GM12878 (cell line): ENCODE data around the gene PAX6. TPM values are rescaled to one million over a fixed set of nuclear protein-coding genes. Genes with fewer than 3 reads are reported as not detected.

Experiments used
- ATAC-seq: fragments of 200-7000 bp; cut with Tn5 transposase; 3 replicates; pipeline ENCODE4 v1.9.1; 2020; ENCODE audit warnings: mild to moderate bottlenecking, moderate library complexity
- BruUV-seq: library from RNA; stranded (reverse); fragments of 400-500 nt; replicated peaks from 2 replicates; lab custom pipeline; 2021; lab: Mats Ljungman, UMichigan
- CTCF ChIA-PET: fragments of 300-600 bp; sonication (Branson Sonifier 250); formaldehyde crosslinking; extraction: SDS; loops from one replicate; lab custom pipeline; 2021; ENCODE audit warnings: inconsistent platforms; lab: Yijun Ruan, JAX
- POLR2A ChIA-PET: fragments of 350-600 bp; formaldehyde crosslinking; extraction: SDS; loops from one replicate; lab custom pipeline; 2021; ENCODE audit warnings: inconsistent platforms; lab: Charles Lee
- RAD21 ChIA-PET: fragments of 300-600 bp; sonication (Branson Sonifier 250); formaldehyde crosslinking; loops from one replicate; lab custom pipeline; 2023; ENCODE audit warnings: antibody characterized with exemption; ENCODE audit not compliant: unreplicated experiment; lab: Charles Lee
- SMC1A ChIA-PET: fragments of 300-600 bp; sonication (Branson Sonifier 250); formaldehyde crosslinking; loops from one replicate; lab custom pipeline; 2023; ENCODE audit not compliant: unreplicated experiment, uncharacterized antibody; lab: Charles Lee
- DNase-seq: peaks from one replicate; pipeline ENCODE4 v3.0.0-alpha.2; 2011; ENCODE audit warnings: low read depth, low spot score
- FAIRE-seq: peaks from 3 replicates; lab custom pipeline; 2011; peaks lifted over from hg19 to GRCh38; lab: Jason Lieb, UNC
- H2AFZ ChIP-seq: 2 replicates; pipeline ENCODE4 v1.6.0; 2011; ENCODE audit warnings: low read depth, low read length, control low read depth; ENCODE audit not compliant: control insufficient read depth
- H3K27ac ChIP-seq: 2 replicates; pipeline ENCODE4 v1.5.1; 2011; ENCODE audit warnings: control low read depth; ENCODE audit not compliant: control insufficient read depth, insufficient read depth
- H3K27me3 ChIP-seq, 2 experiments: replicated peaks in 1 of 2; 2 replicates each; pipeline versions ENCODE4 v1.6.0 to v1.6.1; 2011; ENCODE audit warnings: low read length in 1 of 2; ENCODE audit not compliant: control insufficient read depth in 2 of 2, insufficient read depth in 2 of 2
- H3K36me3 ChIP-seq, 2 experiments: 2 replicates each; pipeline ENCODE4 v1.5.1; 2011; ENCODE audit warnings: low read length in 1 of 2; ENCODE audit not compliant: control insufficient read depth in 2 of 2, insufficient read depth in 2 of 2
- H3K4me1 ChIP-seq: 2 replicates; pipeline ENCODE4 v1.6.1; 2011; ENCODE audit warnings: mild to moderate bottlenecking, low read length, moderate library complexity, mixed read lengths; ENCODE audit not compliant: control insufficient read depth, insufficient read depth
- H3K4me2 ChIP-seq: 2 replicates; pipeline ENCODE4 v1.6.0; 2011; ENCODE audit warnings: control low read depth; ENCODE audit not compliant: control insufficient read depth, insufficient read depth
- H3K4me3 ChIP-seq: fragments of 200-600 bp; sonication (generic); 2 replicates; pipeline ENCODE4 v1.5.1; 2016
- H3K79me2 ChIP-seq: 2 replicates; pipeline ENCODE4 v1.6.0; 2011; ENCODE audit warnings: low read length; ENCODE audit not compliant: control insufficient read depth, insufficient read depth
- H3K9ac ChIP-seq: 2 replicates; pipeline ENCODE4 v1.8.0; 2011; ENCODE audit warnings: low read length, control low read depth, mixed read lengths; ENCODE audit not compliant: control insufficient read depth, insufficient read depth
- H3K9me3 ChIP-seq: replicated peaks from 3 replicates; pipeline ENCODE4 v1.5.1; 2011; ENCODE audit warnings: mild to moderate bottlenecking, low read length; ENCODE audit not compliant: control insufficient read depth, insufficient read depth
- H4K20me1 ChIP-seq: 2 replicates; pipeline ENCODE4 v1.6.0; 2011; ENCODE audit not compliant: control insufficient read depth, insufficient read depth
- BMI1 ChIP-seq: fragments of 450-650 bp; IDR thresholded peaks from 2 replicates; pipeline ENCODE4 v1.6.1; 2016; ENCODE audit warnings: mild to moderate bottlenecking, moderate library complexity, borderline replicate concordance
- E2F4 ChIP-seq: IDR thresholded peaks from 2 replicates; pipeline ENCODE4 v1.6.1; 2012; ENCODE audit warnings: low read depth, low read length, improper control_type of control experiment
- EP300 ChIP-seq, 2 experiments: fragments of 150-350 bp in 1 of 2; IDR thresholded peaks; 2 replicates each; pipeline ENCODE4 v1.6.1; 2011 to 2012; ENCODE audit warnings: low read depth in 2 of 2, low read length in 2 of 2, borderline replicate concordance in 1 of 2, improper control_type of control experiment in 1 of 2, inconsistent platforms in 1 of 2; ENCODE audit not compliant: control insufficient read depth in 1 of 2
- FOS ChIP-seq: IDR thresholded peaks from 3 replicates; pipeline ENCODE4 v1.6.1; 2011; ENCODE audit warnings: borderline replicate concordance; ENCODE audit not compliant: insufficient read length; ENCODE audit errors: extremely low read depth
- HCFC1 ChIP-seq: fragments of 150-350 bp; IDR thresholded peaks from 2 replicates; pipeline ENCODE4 v1.6.1; 2014; ENCODE audit warnings: low read length
- IKZF2 ChIP-seq, 2 experiments: fragments of 450-650 bp; IDR thresholded peaks; 2 replicates each; pipeline ENCODE4 v1.6.1; 2017; ENCODE audit warnings: mild to moderate bottlenecking in 2 of 2, moderate library complexity in 2 of 2
- MEF2A ChIP-seq: IDR thresholded peaks from 2 replicates; pipeline ENCODE4 v1.6.1; 2011; ENCODE audit warnings: low read depth, mild to moderate bottlenecking, low read length, moderate library complexity; ENCODE audit not compliant: insufficient read depth
- MYB ChIP-seq: fragments of 150-350 bp; IDR thresholded peaks from 2 replicates; pipeline ENCODE4 v1.6.1; 2014; ENCODE audit warnings: mild to moderate bottlenecking, low read depth, low read length, borderline replicate concordance
- NFYA ChIP-seq: IDR thresholded peaks from 2 replicates; pipeline ENCODE4 v1.6.1; 2011; ENCODE audit warnings: low read depth, mild to moderate bottlenecking, low read length, improper control_type of control experiment, borderline replicate concordance
- PAX8 ChIP-seq: fragments of 450-650 bp; IDR thresholded peaks from 2 replicates; pipeline ENCODE4 v1.6.1; 2017; ENCODE audit warnings: mild to moderate bottlenecking, moderate library complexity
- RB1 ChIP-seq: fragments of 450-650 bp; formaldehyde crosslinking; IDR thresholded peaks from 2 replicates; pipeline ENCODE4 v1.6.1; 2017; ENCODE audit warnings: mild to moderate bottlenecking, borderline replicate concordance
- RBBP5 ChIP-seq: fragments of 200-600 bp; sonication (generic); conservative IDR thresholded peaks from 2 replicates; pipeline ENCODE4 v1.6.1; 2016
- SIN3A ChIP-seq: IDR thresholded peaks from 2 replicates; pipeline ENCODE4 v1.6.1; 2012; ENCODE audit warnings: low read depth, low read length, improper control_type of control experiment
- SPI1 ChIP-seq: IDR thresholded peaks from 2 replicates; pipeline ENCODE4 v1.6.1; 2011; ENCODE audit warnings: low read depth, mild to moderate bottlenecking, low read length, moderate library complexity, borderline replicate concordance; ENCODE audit not compliant: insufficient read depth
- STAT3 ChIP-seq: IDR thresholded peaks from 2 replicates; pipeline ENCODE4 v1.6.1; 2011; ENCODE audit warnings: low read depth, low read length, improper control_type of control experiment
- SUPT20H ChIP-seq: IDR thresholded peaks from 2 replicates; pipeline ENCODE4 v1.6.1; 2011; ENCODE audit warnings: low read depth, mild to moderate bottlenecking, low read length, moderate library complexity, borderline replicate concordance; ENCODE audit not compliant: control insufficient read depth
- YBX1 ChIP-seq: fragments of 450-650 bp; IDR thresholded peaks from 2 replicates; pipeline ENCODE4 v1.6.1; 2016; ENCODE audit warnings: antibody characterized with exemption
- WGBS: methylation state at CpG from one replicate; pipeline ENCODE4 v1.1.6; 2016; ENCODE audit warnings: low lambda C conversion rate; ENCODE audit not compliant: insufficient replicate concordance, insufficient coverage; ENCODE audit errors: missing lambda C conversion rate; 5-methylcytosine and 5-hydroxymethylcytosine counted together
- in situ Hi-C: fragments of 300-500 bp; cut with MboI; formaldehyde crosslinking; loops from 9 replicates; pipeline ENCODE4 v1.14.3; 2018; ENCODE audit warnings: mixed read lengths
- intact Hi-C: fragments of 100-400 bp; cut with micrococcal nuclease; formaldehyde crosslinking; loops from one replicate; pipeline ENCODE4 v1.14.2; 2022; ENCODE audit not compliant: unreplicated experiment
- polyA plus RNA-seq, 11 experiments: library from polyadenylated mRNA; depleted of rRNA in 4 of 11; unstranded in 6 of 11; stranded (reverse) in 5 of 11; fragments of >200 nt; fragmentation: Nextera tagmentation in 4 of 11; fragmentation: Illumina TruSeq in 1 of 11; extraction: Ambion mirVana in 4 of 11; extraction: Trizol in 1 of 11; gene quantifications; 1 replicate in 1 of 11; 2 replicates in 10 of 11; pipeline versions ENCODE4 v1.2.1 to v1.2.3, GENCODE V29; 2011 to 2016; ENCODE audit warnings: inconsistent platforms in 2 of 11, missing spikeins in 2 of 11, low read depth in 1 of 11
- total RNA-seq, 4 experiments: library from RNA; depleted of rRNA in 3 of 4; stranded (reverse); fragments of >200 nt in 3 of 4; fragmentation: Illumina TruSeq in 1 of 4; extraction: Trizol in 1 of 4; gene quantifications; 2 replicates each; pipeline versions ENCODE4 v1.2.1 to v1.2.3, GENCODE V29; 2013 to 2021
- TF ChIP-seq, protein P1 (sequence below): IDR thresholded peaks from 2 replicates; pipeline ENCODE4 v1.6.1; 2012; ENCODE audit warnings: low read depth, low read length, improper control_type of control experiment
- TF ChIP-seq, protein P2 (sequence below): fragments of 450-650 bp; formaldehyde crosslinking; IDR thresholded peaks from 2 replicates; pipeline ENCODE4 v1.4.0; 2020; ENCODE audit warnings: mild to moderate bottlenecking, moderate library complexity

Gene PAX6
- total and polyA plus RNA-seq, 10 of the 15 experiments (the other 5 are each of a cell fraction or from before 2014, with no cell fraction given) = 0.06 to 0.26 (median 0.10) TPM; not detected in 3

DNA sequence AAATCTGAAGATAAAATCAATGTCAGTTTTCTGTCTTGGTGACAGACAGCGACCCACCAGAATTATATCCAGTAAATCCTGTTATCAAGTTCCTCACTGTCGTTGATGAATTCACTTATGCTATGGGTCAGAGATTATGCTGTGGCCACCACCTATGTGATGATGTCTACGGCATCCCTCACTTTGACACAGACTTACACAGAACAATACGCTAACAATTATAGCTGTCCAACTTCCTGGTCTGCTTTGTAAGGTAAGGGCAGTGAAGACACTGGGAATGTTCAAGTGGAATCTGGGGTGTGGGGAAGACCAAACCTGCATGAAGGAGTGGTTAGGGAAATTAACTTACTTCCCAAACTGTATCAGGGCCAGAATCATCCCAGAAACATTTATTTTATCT is 19.3 kb upstream of the PAX6 start:
- DNase-seq (no peak), ATAC-seq (no peak), FAIRE-seq (no peak)
- Histone ChIP-seq H2AFZ (no peak overlapping the region), H3K36me3 (no peaks in the 10 kb centered on the region), H3K27ac (no peak overlapping the region), H3K27me3 (peaks cover 6 to 8% of the 10 kb centered on the region in 2 experiments), H4K20me1 (no peaks in the 10 kb centered on the region), H3K4me1 (no peaks in the 10 kb centered on the region), H3K4me2 (no peak overlapping the region), H3K79me2 (no peaks in the 10 kb centered on the region), H3K9ac (no peak overlapping the region), H3K9me3 (no peaks in the 10 kb centered on the region), H3K4me3 (no peak overlapping the region)
- TF ChIP-seq SPI1 (no peak), IKZF2 (IDR thresholded peaks at IDR 0.05) (no peak), BMI1 (no peak), YBX1 (no peak), HCFC1 (no peak), EP300 (IDR thresholded peaks at IDR 0.05; ENCODE audit: borderline replicate concordance in 1 of 2, control insufficient read depth in 1 of 2, low read depth in 2 of 2, low read length in 2 of 2) (no peak), MYB (no peak), RB1 (no peak), SUPT20H (no peak), NFYA (no peak), PAX8 (no peak), SIN3A (no peak), MEF2A (no peak), RBBP5 (no peak), STAT3 (no peak), FOS (no peak), E2F4 (no peak)
- TF ChIP-seq, protein P1, sequence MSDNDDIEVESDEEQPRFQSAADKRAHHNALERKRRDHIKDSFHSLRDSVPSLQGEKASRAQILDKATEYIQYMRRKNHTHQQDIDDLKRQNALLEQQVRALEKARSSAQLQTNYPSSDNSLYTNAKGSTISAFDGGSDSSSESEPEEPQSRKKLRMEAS = no peak
- TF ChIP-seq, protein P2, sequence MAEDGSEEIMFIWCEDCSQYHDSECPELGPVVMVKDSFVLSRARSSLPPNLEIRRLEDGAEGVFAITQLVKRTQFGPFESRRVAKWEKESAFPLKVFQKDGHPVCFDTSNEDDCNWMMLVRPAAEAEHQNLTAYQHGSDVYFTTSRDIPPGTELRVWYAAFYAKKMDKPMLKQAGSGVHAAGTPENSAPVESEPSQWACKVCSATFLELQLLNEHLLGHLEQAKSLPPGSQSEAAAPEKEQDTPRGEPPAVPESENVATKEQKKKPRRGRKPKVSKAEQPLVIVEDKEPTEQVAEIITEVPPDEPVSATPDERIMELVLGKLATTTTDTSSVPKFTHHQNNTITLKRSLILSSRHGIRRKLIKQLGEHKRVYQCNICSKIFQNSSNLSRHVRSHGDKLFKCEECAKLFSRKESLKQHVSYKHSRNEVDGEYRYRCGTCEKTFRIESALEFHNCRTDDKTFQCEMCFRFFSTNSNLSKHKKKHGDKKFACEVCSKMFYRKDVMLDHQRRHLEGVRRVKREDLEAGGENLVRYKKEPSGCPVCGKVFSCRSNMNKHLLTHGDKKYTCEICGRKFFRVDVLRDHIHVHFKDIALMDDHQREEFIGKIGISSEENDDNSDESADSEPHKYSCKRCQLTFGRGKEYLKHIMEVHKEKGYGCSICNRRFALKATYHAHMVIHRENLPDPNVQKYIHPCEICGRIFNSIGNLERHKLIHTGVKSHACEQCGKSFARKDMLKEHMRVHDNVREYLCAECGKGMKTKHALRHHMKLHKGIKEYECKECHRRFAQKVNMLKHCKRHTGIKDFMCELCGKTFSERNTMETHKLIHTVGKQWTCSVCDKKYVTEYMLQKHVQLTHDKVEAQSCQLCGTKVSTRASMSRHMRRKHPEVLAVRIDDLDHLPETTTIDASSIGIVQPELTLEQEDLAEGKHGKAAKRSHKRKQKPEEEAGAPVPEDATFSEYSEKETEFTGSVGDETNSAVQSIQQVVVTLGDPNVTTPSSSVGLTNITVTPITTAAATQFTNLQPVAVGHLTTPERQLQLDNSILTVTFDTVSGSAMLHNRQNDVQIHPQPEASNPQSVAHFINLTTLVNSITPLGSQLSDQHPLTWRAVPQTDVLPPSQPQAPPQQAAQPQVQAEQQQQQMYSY (CRISPR knock-in tag) = no peak
- BruUV-seq = no TSS peak
- intact Hi-C loops (no loop called here), in situ Hi-C loops (no loop called here)
- ChIA-PET RAD21 (no interaction called here), POLR2A (no interaction called here), CTCF (interaction anchor here (0.7 kb wide), 1 partner anchor 191 kb away, joined by 3 read pairs; no protein-coding TSS in a partner anchor), SMC1A (interaction anchor here (1.0 kb wide), 1 partner anchor 128 kb away, joined by 3 read pairs; no protein-coding TSS in a partner anchor)
- 38% methylated on average over 4 of the region's 4 CpGs for WGBS
